ENCODE results near the gene USP46. TPM values are rescaled to one million over a fixed set of nuclear protein-coding genes. Genes with fewer than 3 reads are reported as not detected.

USP46 gene
- total and polyA plus RNA-seq, 2 of the 8 experiments (the other 6 are each of a cell fraction or from before 2014, with no cell fraction given), result 10.6 to 62.4 TPM

- no peak overlapping the region for H3K23ac ChIP-seq (ENCODE audit: insufficient read length)
- TF ChIP-seq MAX (IDR thresholded peaks at IDR 0.05) (no peak), NANOG (IDR thresholded peaks at IDR 0.05; ENCODE audit: insufficient read depth, low read depth, low read length, poor library complexity, severe bottlenecking) (no peak), CHD1 (IDR thresholded peaks at IDR 0.05; ENCODE audit: low read depth, low read length) (no peak)
- H2AFZ ChIP-seq (ENCODE audit: low read length), result no peak overlapping the region
- H2BK20ac ChIP-seq (ENCODE audit: low read length), result no peak overlapping the region
- H3K79me1 ChIP-seq (ENCODE audit: low read depth, low read length), result peaks cover 6% of the 10 kb centered on the region
- H3K36me3 ChIP-seq (ENCODE audit: control insufficient read depth in 2 of 4, insufficient read depth in 4 of 4, low read length in 3 of 4), result peaks cover 0 to 40% (median 17%) of the 10 kb centered on the region in 4 experiments; a peak in 5 of 8 replicates
- no peak overlapping the region for H4K8ac ChIP-seq (ENCODE audit: extremely low read depth, insufficient read depth, low read length)
- H4K91ac ChIP-seq (replicated peaks; ENCODE audit: insufficient read length, low read length), result no peak overlapping the region
- no peak overlapping the region for H2BK15ac ChIP-seq (ENCODE audit: low read length)
- no peak for DNase-seq (ENCODE audit: low read depth in 1 of 2, low spot score in 2 of 2)
- ChIA-PET POLR2A (ENCODE audit: partially characterized antibody) (interaction anchor here (1.9 kb wide), 1 partner anchor 102 kb away, joined by 4 read pairs; no protein-coding TSS in a partner anchor), CTCF (ENCODE audit: partially characterized antibody) (interaction anchor here (0.9 to 1.0 kb wide), 3 partner anchors 10 to 376 kb away, joined by 3 to 5 read pairs (median 4); no protein-coding TSS in a partner anchor)
- WGBS, 2 experiments (ENCODE audit: extremely low coverage in 1 of 2, insufficient coverage in 1 of 2, insufficient read length in 1 of 2, insufficient replicate concordance in 2 of 2, low coverage in 1 of 2, low lambda C conversion rate in 2 of 2, missing lambda C conversion rate in 1 of 2), result 95% methylated on average over 6 of the region's 6 CpGs; no CpG with 5 or more reads in 1 of the 2 experiments
- H3K18ac ChIP-seq (ENCODE audit: extremely low read depth, low read length), result no peak overlapping the region
- no peaks in the 10 kb centered on the region for H3K27me3 ChIP-seq (replicated peaks in 1 of 4; ENCODE audit: control insufficient read depth in 3 of 4, extremely low read depth in 1 of 4, insufficient read depth in 3 of 4, low read length in 3 of 4)
- H3K9ac ChIP-seq (replicated peaks in 1 of 4; ENCODE audit: extremely low read depth in 1 of 4, low read depth in 3 of 4, low read length in 3 of 4), result no peak overlapping the region
- H3K56ac ChIP-seq (replicated peaks; ENCODE audit: insufficient read length, low read depth, low read length), result no peak overlapping the region
- H4K5ac ChIP-seq (ENCODE audit: insufficient read length, low read depth, low read length), result no peak overlapping the region
- no peaks in the 10 kb centered on the region for H4K20me1 ChIP-seq (replicated peaks in 1 of 2; ENCODE audit: control insufficient read depth in 1 of 2, insufficient read depth in 2 of 2, low read length in 2 of 2)
- no peak overlapping the region for H3K14ac ChIP-seq (ENCODE audit: insufficient read length)
- no peak overlapping the region for H3K4me3 ChIP-seq (ENCODE audit: extremely low read depth in 1 of 4, insufficient read depth in 2 of 4, low read depth in 3 of 4, low read length in 4 of 4)
- peaks cover 0 to 25% of the 10 kb centered on the region in 2 experiments; a peak in 2 of 4 replicates for H3K79me2 ChIP-seq (ENCODE audit: control insufficient read depth in 1 of 2, insufficient read depth in 2 of 2, low read length in 2 of 2)
- H3K23me2 ChIP-seq (ENCODE audit: low read depth, low read length), result no peaks in the 10 kb centered on the region
- no peak overlapping the region for H2BK12ac ChIP-seq (ENCODE audit: low read depth, low read length)
- FAIRE-seq, result no peak
- H2BK5ac ChIP-seq (ENCODE audit: low read depth, low read length), result no peak overlapping the region
- H3K4ac ChIP-seq (replicated peaks; ENCODE audit: insufficient read length, low read depth, low read length), result no peak overlapping the region
- H2AK5ac ChIP-seq (ENCODE audit: low read depth, low read length), result no peak overlapping the region
- no peaks in the 10 kb centered on the region for H3K4me1 ChIP-seq (replicated peaks in 1 of 4; ENCODE audit: control insufficient read depth in 3 of 4, insufficient read depth in 4 of 4, low read length in 3 of 4)
- no peak overlapping the region for H2BK120ac ChIP-seq (replicated peaks; ENCODE audit: low read depth, low read length)
- H3K4me2 ChIP-seq (ENCODE audit: insufficient read depth in 1 of 2, low read depth in 2 of 2, low read length in 2 of 2), result no peak overlapping the region
- no peak overlapping the region for H3K27ac ChIP-seq (ENCODE audit: low read depth, low read length)
- H3K9me3 ChIP-seq (ENCODE audit: insufficient read depth in 2 of 2, low read depth in 1 of 2, low read length in 1 of 2), result no peaks in the 10 kb centered on the region
Observed at GRCh38 chr4:52611030-52611555, 48.0 kb downstream of the USP46 start.
